Upper lobe of left lung (tissue), 4 donors: Measurements from ENCODE around the gene RAB5B.

Experiments used
- EP300 ChIP-seq, 4 donors: sonication (generic); formaldehyde crosslinking; IDR thresholded peaks; one replicate each; pipeline ENCODE4 v1.5.1; 2017; ENCODE audit warnings: antibody characterized with exemption in 4 of 4, control low read depth in 2 of 4
- POLR2A ChIP-seq, 4 donors: fragments of 450-650 bp; IDR thresholded peaks; one replicate each; pipeline ENCODE4 v1.5.1; 2016 to 2017; ENCODE audit warnings: antibody characterized with exemption in 4 of 4, mild to moderate bottlenecking in 2 of 4
- POLR2AphosphoS5 ChIP-seq, 2 donors: sonication (generic); formaldehyde crosslinking; IDR thresholded peaks; one replicate each; pipeline ENCODE4 v1.5.1; 2017; ENCODE audit warnings: antibody characterized with exemption in 2 of 2
- TF ChIP-seq, protein P1 (sequence below), 6 experiments: fragments of 450-650 bp in 4 of 6; fragments of 200-600 bp in 2 of 6; sonication (generic) in 2 of 6; IDR thresholded peaks; one replicate each; pipeline ENCODE4 v1.5.1; 2016 to 2019; ENCODE audit warnings: antibody characterized with exemption in 6 of 6

DNA sequence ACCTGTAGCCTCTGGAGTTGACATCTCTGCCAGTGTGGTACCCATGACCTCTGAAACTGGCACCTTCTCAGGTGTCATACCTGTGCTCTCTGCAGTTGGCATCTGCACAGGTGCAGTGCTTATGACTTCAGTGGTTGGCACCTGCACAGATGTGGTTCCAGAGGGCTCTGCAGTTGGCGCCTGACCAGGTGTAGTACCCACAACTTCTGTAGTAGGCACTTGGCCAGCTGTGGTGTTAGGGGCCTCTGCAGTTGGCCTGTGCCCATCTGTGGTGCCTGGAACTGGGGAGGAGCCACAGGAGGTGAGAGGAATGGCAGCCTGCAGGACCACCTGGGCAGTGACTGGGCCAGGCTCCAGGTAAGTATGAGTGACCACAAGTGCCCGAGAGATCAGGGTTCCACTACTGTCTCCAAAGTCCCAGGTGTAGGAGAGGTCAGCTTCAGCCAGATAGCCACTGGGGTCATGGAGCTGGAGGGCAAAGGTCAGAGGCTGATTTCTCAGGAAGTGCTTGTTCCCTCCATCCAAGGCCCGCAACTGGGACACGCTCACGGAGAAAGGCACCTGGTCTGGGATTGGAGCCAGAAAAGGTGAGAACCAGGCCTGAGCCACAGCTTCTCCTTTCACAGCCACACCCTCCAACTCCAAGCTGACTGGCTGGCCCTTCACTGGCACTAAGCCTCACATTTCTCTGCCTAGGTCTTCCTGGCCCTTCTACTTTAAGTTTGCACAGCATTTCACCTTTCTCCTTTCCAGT lies 16.6 kb upstream of the RAB5B start:
- TF ChIP-seq, protein P1, sequence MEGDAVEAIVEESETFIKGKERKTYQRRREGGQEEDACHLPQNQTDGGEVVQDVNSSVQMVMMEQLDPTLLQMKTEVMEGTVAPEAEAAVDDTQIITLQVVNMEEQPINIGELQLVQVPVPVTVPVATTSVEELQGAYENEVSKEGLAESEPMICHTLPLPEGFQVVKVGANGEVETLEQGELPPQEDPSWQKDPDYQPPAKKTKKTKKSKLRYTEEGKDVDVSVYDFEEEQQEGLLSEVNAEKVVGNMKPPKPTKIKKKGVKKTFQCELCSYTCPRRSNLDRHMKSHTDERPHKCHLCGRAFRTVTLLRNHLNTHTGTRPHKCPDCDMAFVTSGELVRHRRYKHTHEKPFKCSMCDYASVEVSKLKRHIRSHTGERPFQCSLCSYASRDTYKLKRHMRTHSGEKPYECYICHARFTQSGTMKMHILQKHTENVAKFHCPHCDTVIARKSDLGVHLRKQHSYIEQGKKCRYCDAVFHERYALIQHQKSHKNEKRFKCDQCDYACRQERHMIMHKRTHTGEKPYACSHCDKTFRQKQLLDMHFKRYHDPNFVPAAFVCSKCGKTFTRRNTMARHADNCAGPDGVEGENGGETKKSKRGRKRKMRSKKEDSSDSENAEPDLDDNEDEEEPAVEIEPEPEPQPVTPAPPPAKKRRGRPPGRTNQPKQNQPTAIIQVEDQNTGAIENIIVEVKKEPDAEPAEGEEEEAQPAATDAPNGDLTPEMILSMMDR (IDR thresholded peaks at IDR 0.05): no peak
- no peak for TF ChIP-seq POLR2A (IDR thresholded peaks at IDR 0.05)
- no peak for TF ChIP-seq POLR2AphosphoS5 (IDR thresholded peaks at IDR 0.05)
- no peak for TF ChIP-seq EP300 (IDR thresholded peaks at IDR 0.05)
